GM21360 (cell line): ENCODE measurements around the gene TFAP2E.

Experiments
- ATAC-seq: cut with Tn5 transposase; IDR thresholded peaks from one replicate; pipeline ENCODE4 v1.9.1; 2021; ENCODE audit warnings: mild to moderate bottlenecking, moderate library complexity; ENCODE audit not compliant: unreplicated experiment

The TFAP2E gene

GRCh38 chr1:35556484-35557117 is 16.5 kb upstream of the TFAP2E start:
- no peak for ATAC-seq

- peak; percentile 63 for ATAC-seq
Observed at GRCh38 chr1:35557118-35557610, 15.9 kb upstream of the TFAP2E start, which contains the start of gene KIAA0319L. Gene KIAA0319L, minus strand, starts transcription at chr1:35557403. Its CDS starts 2,912 bp downstream, at chr1:35554491.

DNA sequence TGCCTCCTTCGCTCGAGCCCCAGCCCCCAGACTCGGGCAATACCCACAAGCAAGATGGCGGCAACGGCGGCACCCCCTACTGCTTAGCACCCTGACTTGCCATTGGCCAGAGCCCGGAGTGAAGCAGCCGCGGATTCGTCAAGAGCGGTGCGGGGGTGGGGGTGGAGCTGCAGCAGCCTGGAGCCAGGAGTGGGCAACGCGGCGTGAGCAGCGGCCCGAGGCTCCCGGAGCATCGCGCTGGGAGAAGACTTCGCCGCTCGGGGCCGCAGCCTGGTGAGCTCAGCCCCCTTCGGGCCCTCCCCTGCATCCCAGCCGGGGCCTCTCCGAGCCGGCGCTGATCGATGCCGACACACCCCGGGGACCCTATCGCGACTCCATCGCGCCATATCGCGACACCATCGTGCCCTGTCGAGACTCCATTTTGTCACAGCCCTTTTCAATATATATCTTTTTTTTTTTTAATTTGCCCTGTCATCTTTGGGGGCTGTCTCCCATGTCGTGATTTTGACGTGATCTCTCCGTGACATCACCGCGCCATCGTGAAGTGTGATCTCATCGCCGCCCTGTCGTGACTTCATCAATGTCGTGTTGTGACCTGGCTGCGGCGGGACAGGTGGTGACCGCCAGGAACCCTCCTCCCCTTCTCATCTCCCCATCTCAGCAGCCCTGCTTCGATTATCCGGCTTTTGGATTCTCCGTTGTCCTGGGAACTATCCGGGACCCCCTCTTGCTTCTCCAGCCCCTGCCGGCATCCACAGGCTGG is 15.3 kb upstream of the TFAP2E start, which contains the start of gene NCDN:
TSS of gene NCDN (plus strand) at position 189 of the 763 bp plus-strand sequence. CDS start at position 581, 392 bp downstream.
- peak; percentile 61 for ATAC-seq

DNA sequence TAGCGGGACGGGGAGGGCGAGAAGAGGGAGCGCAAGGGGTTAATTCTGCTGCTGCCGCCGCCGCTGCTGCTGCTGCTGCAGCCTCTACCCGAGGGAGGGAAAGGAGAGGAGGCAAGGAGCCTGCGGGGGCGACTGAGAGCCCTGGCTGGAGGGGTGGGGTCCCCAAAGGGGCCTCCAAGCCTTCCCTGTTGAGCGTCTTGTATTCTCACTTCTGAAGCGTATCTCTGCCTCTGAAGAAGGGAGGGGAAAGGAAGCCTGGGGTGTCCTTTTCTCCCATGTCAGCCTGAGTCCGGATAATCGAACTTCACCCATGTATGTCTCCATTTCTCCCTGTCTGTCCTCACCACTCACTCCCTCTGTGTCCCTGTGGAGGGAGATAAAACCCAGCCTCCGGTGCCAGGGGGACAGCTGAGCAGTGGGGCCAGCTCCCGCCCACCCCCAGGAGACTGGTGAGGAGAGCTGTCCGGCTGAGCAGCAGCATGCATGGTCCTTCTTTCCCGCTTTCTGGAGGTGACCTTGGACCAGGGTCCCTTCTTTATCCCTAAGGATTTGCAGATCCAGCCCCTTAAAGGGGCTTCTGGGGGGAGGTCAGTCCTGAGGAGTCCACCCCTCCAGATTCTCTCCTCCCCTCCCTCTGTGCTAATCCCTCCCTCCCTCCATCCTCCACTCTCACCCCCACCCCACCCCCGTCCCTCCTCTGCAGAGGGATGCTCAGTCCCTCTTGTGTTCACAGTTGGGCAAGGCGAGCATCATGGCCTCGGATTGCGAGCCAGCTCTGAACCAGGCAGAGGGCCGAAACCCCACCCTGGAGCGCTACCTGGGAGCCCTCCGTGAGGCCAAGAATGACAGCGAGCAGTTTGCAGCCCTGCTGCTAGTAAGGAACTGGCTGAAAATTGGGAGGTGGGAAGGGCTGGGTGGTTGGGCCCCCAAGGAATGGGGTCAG is 14.5 kb upstream of the TFAP2E start:
- no peak for ATAC-seq

- ATAC-seq: no peak
Observed at GRCh38 chr1:35559317-35559944, 13.7 kb upstream of the TFAP2E start.

DNA sequence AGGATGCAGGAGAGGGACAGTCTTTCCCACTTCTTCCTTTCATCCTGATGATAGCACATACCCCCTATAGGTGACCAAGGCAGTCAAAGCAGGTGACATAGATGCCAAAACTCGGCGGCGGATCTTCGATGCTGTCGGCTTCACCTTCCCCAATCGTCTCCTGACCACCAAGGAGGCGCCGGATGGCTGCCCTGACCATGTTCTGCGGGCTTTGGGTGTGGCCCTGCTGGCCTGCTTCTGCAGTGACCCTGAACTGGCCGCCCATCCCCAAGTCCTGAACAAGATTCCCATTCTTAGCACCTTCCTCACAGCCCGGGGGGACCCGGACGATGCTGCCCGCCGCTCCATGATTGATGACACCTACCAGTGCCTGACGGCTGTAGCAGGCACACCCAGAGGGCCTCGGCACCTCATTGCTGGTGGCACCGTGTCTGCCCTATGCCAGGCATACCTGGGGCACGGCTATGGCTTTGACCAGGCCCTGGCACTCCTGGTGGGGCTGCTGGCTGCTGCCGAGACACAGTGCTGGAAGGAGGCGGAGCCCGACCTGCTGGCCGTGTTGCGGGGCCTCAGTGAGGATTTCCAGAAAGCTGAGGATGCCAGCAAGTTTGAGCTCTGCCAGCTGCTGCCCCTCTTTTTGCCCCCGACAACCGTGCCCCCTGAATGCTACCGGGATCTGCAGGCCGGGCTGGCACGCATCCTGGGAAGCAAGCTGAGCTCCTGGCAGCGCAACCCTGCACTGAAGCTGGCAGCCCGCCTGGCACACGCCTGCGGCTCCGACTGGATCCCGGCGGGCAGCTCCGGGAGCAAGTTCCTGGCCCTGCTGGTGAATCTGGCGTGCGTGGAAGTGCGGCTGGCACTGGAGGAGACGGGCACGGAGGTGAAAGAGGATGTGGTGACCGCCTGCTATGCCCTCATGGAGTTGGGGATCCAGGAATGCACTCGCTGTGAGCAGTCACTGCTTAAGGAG is 12.6 kb upstream of the TFAP2E start:
- no peak for ATAC-seq

- no peak for ATAC-seq
Observed at GRCh38 chr1:35561297-35561971, 11.7 kb upstream of the TFAP2E start.

GRCh38 chr1:35561972-35562680 is 11.0 kb upstream of the TFAP2E start:
- no peak for ATAC-seq

DNA sequence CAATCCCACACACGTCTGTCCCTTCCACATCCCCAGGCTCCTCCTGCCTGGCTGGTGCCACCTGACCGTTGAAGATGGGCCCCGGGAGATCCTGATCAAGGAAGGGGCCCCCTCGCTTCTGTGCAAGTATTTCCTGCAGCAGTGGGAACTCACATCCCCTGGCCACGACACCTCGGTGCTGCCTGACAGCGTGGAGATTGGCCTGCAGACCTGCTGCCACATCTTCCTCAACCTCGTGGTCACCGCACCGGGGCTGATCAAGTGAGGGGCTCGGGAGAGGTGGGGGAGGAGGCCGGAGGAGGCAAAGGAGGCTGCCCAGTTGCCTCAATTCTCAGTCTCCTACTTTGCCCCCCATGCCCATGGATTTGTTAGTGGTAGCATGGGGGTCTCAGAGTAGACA is 9.9 kb upstream of the TFAP2E start:
- ATAC-seq: no peak

DNA sequence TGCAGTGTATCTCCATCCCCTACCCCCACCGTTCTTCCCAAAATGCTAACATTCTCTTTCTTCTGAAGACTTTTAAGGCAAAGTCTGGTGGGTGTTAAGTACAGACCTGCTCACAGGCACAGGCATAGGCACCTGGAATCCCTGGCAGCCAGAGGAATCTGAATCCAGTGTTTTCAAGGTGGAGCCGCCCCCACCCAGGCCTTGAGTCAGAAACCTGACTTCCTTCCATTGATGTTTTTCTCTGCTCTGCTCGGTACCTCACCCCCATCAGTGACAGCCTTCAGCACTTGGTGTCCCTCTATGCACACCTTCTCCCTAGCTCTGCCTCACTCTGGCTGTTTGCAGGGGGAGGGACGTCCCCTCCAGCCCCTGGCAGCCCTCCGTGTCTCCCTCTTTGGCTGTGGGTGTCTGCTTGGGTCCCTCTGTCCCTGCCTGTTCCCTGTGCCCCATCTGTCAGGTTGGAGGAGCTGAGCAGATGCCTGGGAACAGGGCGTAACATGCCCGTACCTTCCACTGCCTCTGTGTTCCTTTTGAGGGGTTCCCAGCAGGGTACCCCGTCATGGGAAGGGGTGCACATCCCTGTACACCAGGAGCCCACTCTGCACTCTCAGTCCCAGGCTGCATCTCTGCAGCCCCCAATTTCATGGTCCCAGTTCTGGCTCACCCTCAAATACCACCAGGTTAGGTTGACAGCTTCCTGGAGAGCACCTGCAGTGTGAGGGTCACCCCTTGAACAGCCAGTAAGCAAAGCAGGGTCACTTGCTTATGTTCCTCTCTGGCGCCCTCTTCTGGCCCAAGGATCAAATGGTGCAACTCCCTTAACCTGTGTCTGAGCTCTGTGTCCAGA is 8.9 kb upstream of the TFAP2E start:
- no peak for ATAC-seq

GRCh38 chr1:35564884-35565741 is 8.0 kb upstream of the TFAP2E start:
- ATAC-seq: no peak

DNA sequence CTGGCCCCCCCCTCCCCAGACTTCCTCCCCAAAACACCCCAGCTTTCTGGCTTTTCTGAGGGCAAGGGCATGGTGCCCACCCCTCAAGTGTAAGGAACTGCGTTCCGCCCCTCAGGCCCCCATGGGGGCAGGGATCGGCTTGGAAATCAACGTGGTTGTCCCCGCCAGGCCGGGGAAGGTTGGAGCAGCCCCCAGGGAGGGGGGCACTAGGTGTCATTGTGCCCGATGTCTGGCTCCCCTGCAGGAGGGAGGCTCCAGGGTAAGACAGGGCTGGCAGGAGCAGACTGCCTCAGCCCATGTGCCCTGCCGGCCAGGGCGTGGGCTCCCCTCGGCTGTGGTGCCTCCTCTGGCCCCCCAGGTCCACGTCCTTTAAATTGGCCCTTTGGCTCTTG is 7.4 kb upstream of the TFAP2E start:
- no peak for ATAC-seq

- no peak for ATAC-seq
Observed at GRCh38 chr1:35567947-35568558, 5.1 kb upstream of the TFAP2E start.

- ATAC-seq: no peak
Observed at GRCh38 chr1:35568975-35569395, 4.1 kb upstream of the TFAP2E start.

GRCh38 chr1:35569936-35570335 is 3.2 kb upstream of the TFAP2E start:
- no peak for ATAC-seq

DNA sequence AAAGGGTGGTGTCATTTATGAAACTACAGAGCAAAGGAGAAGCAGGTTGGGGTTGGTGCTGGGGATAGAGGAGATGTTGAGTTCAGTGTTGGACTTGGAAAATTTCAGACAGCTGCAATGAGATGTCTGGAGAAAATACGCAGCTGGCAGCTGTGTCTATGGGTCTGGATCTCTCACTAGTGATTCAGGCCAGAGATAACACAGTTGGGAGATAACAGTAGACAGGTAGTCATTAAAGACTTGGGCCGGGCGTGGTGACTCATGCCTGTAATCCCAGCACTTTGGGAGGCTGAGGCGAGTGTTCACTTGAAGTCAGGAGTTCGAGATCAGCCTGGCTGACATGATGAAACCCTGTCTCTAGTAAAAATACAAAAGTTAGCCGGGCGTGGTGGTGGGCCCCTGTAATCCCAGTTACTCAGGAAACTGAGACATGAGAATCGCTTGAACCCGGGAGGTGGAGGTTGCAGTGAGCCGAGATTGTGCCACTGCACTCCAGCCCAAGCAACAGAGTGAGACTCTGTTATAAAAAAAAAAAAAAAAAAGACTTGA is 2.5 kb upstream of the TFAP2E start:
- no peak for ATAC-seq
